ENCODE measurements around the gene HIGD1A.

HIGD1A gene

GRCh38 chr3:42852441-42852840 is 48.2 kb upstream of the HIGD1A start:
- no peaks in the 10 kb centered on the region for H3K36me3 ChIP-seq (replicated peaks; ENCODE audit: insufficient read depth, low read length)
- no peaks in the 10 kb centered on the region for H4K20me1 ChIP-seq (ENCODE audit: insufficient read depth, low read length)
- no peaks in the 10 kb centered on the region; the same call in 1 of the 2 replicates for H3K4me1 ChIP-seq (ENCODE audit: low read length)
- H3K79me2 ChIP-seq (ENCODE audit: low read length) = no peaks in the 10 kb centered on the region
- H2AFZ ChIP-seq (ENCODE audit: low read length) = no peak overlapping the region
- DNase-seq = no peak
- H3K9me2 ChIP-seq (replicated peaks; ENCODE audit: insufficient read depth, low read length) = no peaks in the 10 kb centered on the region
- no peaks in the 10 kb centered on the region for H3K9me3 ChIP-seq (replicated peaks; ENCODE audit: insufficient read depth, low read length)
- no peak overlapping the region for H3K9ac ChIP-seq (ENCODE audit: low read length)
- no peaks in the 10 kb centered on the region for H3K27me3 ChIP-seq (replicated peaks; ENCODE audit: insufficient read depth, low read length)
- H3K27ac ChIP-seq (ENCODE audit: low read length) = no peak overlapping the region
- H3F3A ChIP-seq (ENCODE audit: insufficient read depth, low read length) = no peaks in the 10 kb centered on the region
- H3K4me3 ChIP-seq (ENCODE audit: low read length) = no peak overlapping the region
- no peak overlapping the region for H3K4me2 ChIP-seq (ENCODE audit: low read depth, low read length)
- TF ChIP-seq EZH2 (optimal IDR thresholded peaks at IDR 0.05; ENCODE audit: low read depth, low read length) (no peak), CTCF (IDR thresholded peaks at IDR 0.05; ENCODE audit: low read length) (no peak), EZH2phosphoT487 (IDR thresholded peaks at IDR 0.05; ENCODE audit: low read length) (no peak)

- H3K27me3 ChIP-seq (replicated peaks; ENCODE audit: insufficient read depth, low read length) = no peaks in the 10 kb centered on the region
- H2AFZ ChIP-seq (ENCODE audit: low read length) = no peak overlapping the region
- no peak overlapping the region for H3K27ac ChIP-seq (ENCODE audit: low read length)
- no peak overlapping the region for H3K4me2 ChIP-seq (ENCODE audit: low read depth, low read length)
- no peak for DNase-seq
- no peaks in the 10 kb centered on the region for H3F3A ChIP-seq (ENCODE audit: insufficient read depth, low read length)
- no peaks in the 10 kb centered on the region for H3K79me2 ChIP-seq (ENCODE audit: low read length)
- H4K20me1 ChIP-seq (ENCODE audit: insufficient read depth, low read length) = no peaks in the 10 kb centered on the region
- peaks cover 4% of the 10 kb centered on the region; the same call in 1 of the 2 replicates for H3K4me1 ChIP-seq (ENCODE audit: low read length)
- H3K36me3 ChIP-seq (replicated peaks; ENCODE audit: insufficient read depth, low read length) = no peaks in the 10 kb centered on the region
- H3K9ac ChIP-seq (ENCODE audit: low read length) = no peak overlapping the region
- H3K9me2 ChIP-seq (replicated peaks; ENCODE audit: insufficient read depth, low read length) = no peaks in the 10 kb centered on the region
- no peaks in the 10 kb centered on the region for H3K9me3 ChIP-seq (replicated peaks; ENCODE audit: insufficient read depth, low read length)
- no peak for TF ChIP-seq CTCF (IDR thresholded peaks at IDR 0.05; ENCODE audit: low read length)
- TF ChIP-seq EZH2 (optimal IDR thresholded peaks at IDR 0.05; ENCODE audit: low read depth, low read length) = no peak
- TF ChIP-seq EZH2phosphoT487 (IDR thresholded peaks at IDR 0.05; ENCODE audit: low read length) = no peak
- no peak overlapping the region for H3K4me3 ChIP-seq (ENCODE audit: low read length)
Measured at GRCh38 chr3:42851228-42851834, 47.0 kb upstream of the HIGD1A start.

- no peaks in the 10 kb centered on the region for H4K20me1 ChIP-seq (ENCODE audit: insufficient read depth, low read length)
- no peak overlapping the region for H3K9ac ChIP-seq (ENCODE audit: low read length)
- TF ChIP-seq EZH2 (optimal IDR thresholded peaks at IDR 0.05; ENCODE audit: low read depth, low read length) (no peak), CTCF (IDR thresholded peaks at IDR 0.05; ENCODE audit: low read length) (no peak), EZH2phosphoT487 (IDR thresholded peaks at IDR 0.05; ENCODE audit: low read length) (no peak)
- H3K9me3 ChIP-seq (replicated peaks; ENCODE audit: insufficient read depth, low read length) = no peaks in the 10 kb centered on the region
- H3K27ac ChIP-seq (ENCODE audit: low read length) = no peak overlapping the region
- H2AFZ ChIP-seq (ENCODE audit: low read length) = no peak overlapping the region
- H3K36me3 ChIP-seq (replicated peaks; ENCODE audit: insufficient read depth, low read length) = no peaks in the 10 kb centered on the region
- no peak overlapping the region for H3K4me2 ChIP-seq (ENCODE audit: low read depth, low read length)
- no peaks in the 10 kb centered on the region for H3K79me2 ChIP-seq (ENCODE audit: low read length)
- no peaks in the 10 kb centered on the region for H3K27me3 ChIP-seq (replicated peaks; ENCODE audit: insufficient read depth, low read length)
- peaks cover 4% of the 10 kb centered on the region; the same call in 1 of the 2 replicates for H3K4me1 ChIP-seq (ENCODE audit: low read length)
- H3K4me3 ChIP-seq (ENCODE audit: low read length) = no peak overlapping the region
- no peak for DNase-seq
- no peaks in the 10 kb centered on the region for H3F3A ChIP-seq (ENCODE audit: insufficient read depth, low read length)
- no peaks in the 10 kb centered on the region for H3K9me2 ChIP-seq (replicated peaks; ENCODE audit: insufficient read depth, low read length)
Measured at GRCh38 chr3:42850263-42850662, 46.0 kb upstream of the HIGD1A start.

Data from MM.1S (cell line).